ENCODE results near the gene RXRA.

DNA sequence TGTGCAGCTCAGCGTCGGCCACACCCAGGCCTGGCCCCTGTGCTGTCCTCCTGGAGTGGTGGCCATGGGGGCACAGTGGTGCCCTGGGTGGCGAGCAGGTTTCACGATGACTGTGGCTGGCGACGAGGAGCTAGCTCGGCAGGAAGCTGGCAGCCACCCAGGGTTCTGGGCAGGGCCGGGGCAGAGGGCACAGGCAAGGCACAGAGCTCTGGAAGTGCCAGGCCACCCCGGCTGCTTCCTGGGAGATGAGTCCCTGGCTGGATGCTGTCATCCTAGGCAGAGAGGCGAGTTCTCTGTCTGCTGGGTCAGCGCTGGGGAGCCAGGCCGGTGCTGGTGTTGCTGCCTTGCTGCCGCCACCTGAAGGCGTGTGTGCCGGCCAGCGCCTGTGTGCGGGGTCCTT, 51.7 kb downstream of the RXRA start:
- TF ChIP-seq, protein P1, sequence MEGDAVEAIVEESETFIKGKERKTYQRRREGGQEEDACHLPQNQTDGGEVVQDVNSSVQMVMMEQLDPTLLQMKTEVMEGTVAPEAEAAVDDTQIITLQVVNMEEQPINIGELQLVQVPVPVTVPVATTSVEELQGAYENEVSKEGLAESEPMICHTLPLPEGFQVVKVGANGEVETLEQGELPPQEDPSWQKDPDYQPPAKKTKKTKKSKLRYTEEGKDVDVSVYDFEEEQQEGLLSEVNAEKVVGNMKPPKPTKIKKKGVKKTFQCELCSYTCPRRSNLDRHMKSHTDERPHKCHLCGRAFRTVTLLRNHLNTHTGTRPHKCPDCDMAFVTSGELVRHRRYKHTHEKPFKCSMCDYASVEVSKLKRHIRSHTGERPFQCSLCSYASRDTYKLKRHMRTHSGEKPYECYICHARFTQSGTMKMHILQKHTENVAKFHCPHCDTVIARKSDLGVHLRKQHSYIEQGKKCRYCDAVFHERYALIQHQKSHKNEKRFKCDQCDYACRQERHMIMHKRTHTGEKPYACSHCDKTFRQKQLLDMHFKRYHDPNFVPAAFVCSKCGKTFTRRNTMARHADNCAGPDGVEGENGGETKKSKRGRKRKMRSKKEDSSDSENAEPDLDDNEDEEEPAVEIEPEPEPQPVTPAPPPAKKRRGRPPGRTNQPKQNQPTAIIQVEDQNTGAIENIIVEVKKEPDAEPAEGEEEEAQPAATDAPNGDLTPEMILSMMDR (IDR thresholded peaks at IDR 0.05), result no peak
- TF ChIP-seq ZFX (IDR thresholded peaks at IDR 0.05; ENCODE audit: borderline replicate concordance), result no peak

Data from 22Rv1 (cell line).